ENCODE data around the gene ZSCAN12.
"Not testable (repeated sequence)": the region's sequence is repeated elsewhere in the genome, so short reads cannot be mapped to it uniquely, and the experiment has no call there.

The ZSCAN12 gene

GRCh38 chr6:28425944-28426541, 26.5 kb upstream of the ZSCAN12 start:
- Histone ChIP-seq H3K27ac (ENCODE audit: insufficient read depth, low read depth, low read length, poor library complexity, severe bottlenecking) (no peak overlapping the region), H3K4me1 (ENCODE audit: control insufficient read depth, insufficient read depth, low read length) (no peaks in the 10 kb centered on the region), H3K9me3 (ENCODE audit: control insufficient read depth, low read length) (no peaks in the 10 kb centered on the region), H3K36me3 (ENCODE audit: control insufficient read depth, insufficient read depth, low read length) (peaks cover 28% of the 10 kb centered on the region), H3K27me3 (ENCODE audit: control insufficient read depth, insufficient read depth, low read length, poor library complexity, severe bottlenecking) (no peaks in the 10 kb centered on the region), H3K4me3 (ENCODE audit: insufficient read depth, low read depth, low read length) (no peak overlapping the region)
- WGBS, 2 experiments, result 89 to 97% methylated on average over 3 of the region's 4 CpGs

DNA sequence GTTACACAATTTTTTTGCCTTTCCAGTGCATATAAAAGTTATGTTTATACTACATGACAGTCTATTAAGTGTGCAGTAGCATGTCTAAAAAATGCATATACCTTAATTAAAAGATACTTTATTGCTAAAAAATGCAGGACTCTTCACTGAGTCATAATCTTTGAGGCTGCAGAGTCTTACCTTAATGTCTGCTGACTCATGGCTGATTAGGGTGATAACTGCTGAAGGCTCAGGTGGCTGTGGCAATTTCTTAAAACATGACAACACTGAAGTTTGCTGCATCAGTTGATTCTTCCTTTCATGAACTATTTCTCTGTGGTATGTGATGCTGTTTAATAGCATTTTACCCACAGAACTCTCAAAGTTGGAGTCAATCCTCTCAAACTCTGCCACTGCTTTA, 24.6 kb upstream of the ZSCAN12 start:
- Histone ChIP-seq H3K4me3 (ENCODE audit: insufficient read depth, low read depth, low read length) (no peak overlapping the region), H3K4me1 (ENCODE audit: control insufficient read depth, insufficient read depth, low read length) (no peaks in the 10 kb centered on the region), H3K9me3 (ENCODE audit: control insufficient read depth, low read length) (no peaks in the 10 kb centered on the region), H3K27me3 (ENCODE audit: control insufficient read depth, insufficient read depth, low read length, poor library complexity, severe bottlenecking) (no peaks in the 10 kb centered on the region), H3K27ac (ENCODE audit: insufficient read depth, low read depth, low read length, poor library complexity, severe bottlenecking) (no peak overlapping the region), H3K36me3 (ENCODE audit: control insufficient read depth, insufficient read depth, low read length) (peaks cover 28% of the 10 kb centered on the region)

DNA sequence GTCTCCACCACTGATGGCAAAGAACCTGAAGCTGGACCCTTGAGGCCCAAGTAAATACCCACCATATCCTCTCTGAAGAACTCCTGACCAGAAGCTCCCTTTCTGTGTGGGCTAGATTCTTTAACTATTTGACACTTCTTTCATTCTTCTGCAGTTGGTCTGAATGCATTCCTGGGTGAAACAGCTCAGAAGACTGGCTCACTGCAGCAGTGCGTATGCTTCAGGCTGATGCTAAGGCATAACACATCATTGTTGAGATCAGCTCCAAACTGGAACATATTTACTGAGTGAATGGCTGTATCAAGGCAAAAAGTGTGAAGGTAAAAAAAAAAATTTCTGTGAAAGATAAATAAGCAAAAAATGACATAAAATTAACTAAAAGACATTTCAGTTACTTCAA, 24.0 kb upstream of the ZSCAN12 start:
- Histone ChIP-seq H3K4me3 (ENCODE audit: insufficient read depth, low read depth, low read length) (no peak overlapping the region), H3K27me3 (ENCODE audit: control insufficient read depth, insufficient read depth, low read length, poor library complexity, severe bottlenecking) (no peaks in the 10 kb centered on the region), H3K27ac (ENCODE audit: insufficient read depth, low read depth, low read length, poor library complexity, severe bottlenecking) (no peak overlapping the region), H3K9me3 (ENCODE audit: control insufficient read depth, low read length) (no peaks in the 10 kb centered on the region), H3K4me1 (ENCODE audit: control insufficient read depth, insufficient read depth, low read length) (no peaks in the 10 kb centered on the region), H3K36me3 (ENCODE audit: control insufficient read depth, insufficient read depth, low read length) (peaks cover 28% of the 10 kb centered on the region)
- WGBS, 2 experiments, result 92 to 97% methylated on average over 1 of the region's 1 CpG

DNA sequence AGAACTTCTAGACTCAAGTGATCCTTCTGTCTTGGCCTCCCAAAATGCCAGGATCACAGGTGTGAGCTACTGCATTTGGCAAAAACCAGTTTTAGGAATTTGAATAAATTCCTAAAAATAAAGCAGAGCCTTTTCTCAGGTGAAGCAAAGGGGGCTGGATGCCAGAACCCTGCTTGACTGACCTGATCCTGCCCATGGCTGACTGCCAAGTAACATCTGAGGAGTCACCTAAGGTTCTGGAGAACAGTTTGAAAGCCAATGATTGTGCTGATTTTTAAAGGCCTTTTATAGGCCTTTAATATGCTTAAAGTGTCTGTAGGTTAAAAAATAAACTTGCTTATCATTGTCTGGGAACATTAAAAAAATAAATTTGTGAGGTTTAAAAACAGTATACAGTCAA, 14.1 kb upstream of the ZSCAN12 start:
- Histone ChIP-seq H3K4me1 (ENCODE audit: control insufficient read depth, insufficient read depth, low read length) (no peaks in the 10 kb centered on the region), H3K9me3 (ENCODE audit: control insufficient read depth, low read length) (no peaks in the 10 kb centered on the region), H3K27me3 (ENCODE audit: control insufficient read depth, insufficient read depth, low read length, poor library complexity, severe bottlenecking) (peaks cover 4% of the 10 kb centered on the region), H3K4me3 (ENCODE audit: insufficient read depth, low read depth, low read length) (no peak overlapping the region), H3K36me3 (ENCODE audit: control insufficient read depth, insufficient read depth, low read length) (no peaks in the 10 kb centered on the region), H3K27ac (ENCODE audit: insufficient read depth, low read depth, low read length, poor library complexity, severe bottlenecking) (no peak overlapping the region)

- H3K4me3 ChIP-seq (ENCODE audit: insufficient read depth, low read depth, low read length), result no peak overlapping the region
- no peak overlapping the region for H3K27ac ChIP-seq (ENCODE audit: insufficient read depth, low read depth, low read length, poor library complexity, severe bottlenecking)
- H3K27me3 ChIP-seq (ENCODE audit: control insufficient read depth, insufficient read depth, low read length, poor library complexity, severe bottlenecking), result peaks cover 4% of the 10 kb centered on the region
- no peaks in the 10 kb centered on the region for H3K4me1 ChIP-seq (ENCODE audit: control insufficient read depth, insufficient read depth, low read length)
- 93 to 98% methylated on average over 1 to 2 of the region's 2 CpGs for WGBS, 2 experiments
- no peaks in the 10 kb centered on the region for H3K9me3 ChIP-seq (ENCODE audit: control insufficient read depth, low read length)
- no peaks in the 10 kb centered on the region for H3K36me3 ChIP-seq (ENCODE audit: control insufficient read depth, insufficient read depth, low read length)
Observed at GRCh38 chr6:28410767-28411166, 11.2 kb upstream of the ZSCAN12 start.

DNA sequence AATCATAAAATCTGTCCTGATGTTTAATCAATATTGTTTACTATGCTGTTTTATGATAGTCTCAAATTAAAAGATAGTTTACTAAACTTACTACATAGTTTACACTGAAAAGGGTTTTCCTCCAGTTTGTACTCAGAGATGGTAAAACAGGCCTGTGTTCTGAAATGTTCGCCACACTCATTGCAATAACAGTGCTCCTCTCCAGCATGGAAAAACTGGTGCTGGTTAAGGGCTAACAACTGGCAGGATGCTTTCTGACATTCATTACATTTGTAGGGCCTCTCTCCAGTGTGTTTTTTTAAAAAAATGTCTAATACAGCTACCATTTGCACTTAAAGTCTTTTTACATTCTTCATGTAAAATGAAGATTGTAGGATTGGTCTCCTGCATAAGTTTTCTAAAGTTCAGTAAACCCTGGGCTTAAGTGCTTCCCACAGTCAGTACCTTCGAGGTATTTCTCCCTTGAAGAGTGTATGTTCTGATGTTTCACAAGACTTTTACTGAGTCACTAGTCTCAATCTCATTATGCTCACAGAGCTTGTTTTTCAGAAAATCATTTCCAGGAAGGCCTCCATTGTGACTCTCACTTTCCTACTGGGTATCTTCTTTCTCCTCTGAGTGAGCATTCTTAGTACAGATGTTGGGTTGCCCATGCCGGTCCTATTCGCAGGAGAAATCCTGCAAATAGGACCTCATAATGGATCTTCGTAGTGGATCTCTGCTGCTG, 8.7 kb upstream of the ZSCAN12 start:
- no peak overlapping the region for H3K27ac ChIP-seq (ENCODE audit: insufficient read depth, low read depth, low read length, poor library complexity, severe bottlenecking)
- WGBS, 2 experiments, result 93 to 94% methylated on average over 5 of the region's 5 CpGs
- peaks cover 6% of the 10 kb centered on the region for H3K27me3 ChIP-seq (ENCODE audit: control insufficient read depth, insufficient read depth, low read length, poor library complexity, severe bottlenecking)
- no peaks in the 10 kb centered on the region for H3K36me3 ChIP-seq (ENCODE audit: control insufficient read depth, insufficient read depth, low read length)
- H3K4me1 ChIP-seq (ENCODE audit: control insufficient read depth, insufficient read depth, low read length), result no peaks in the 10 kb centered on the region
- H3K9me3 ChIP-seq (ENCODE audit: control insufficient read depth, low read length), result no peaks in the 10 kb centered on the region
- H3K4me3 ChIP-seq (ENCODE audit: insufficient read depth, low read depth, low read length), result no peak overlapping the region

GRCh38 chr6:28407401-28407800, 7.9 kb upstream of the ZSCAN12 start:
- Histone ChIP-seq H3K4me3 (ENCODE audit: insufficient read depth, low read depth, low read length) (no peak overlapping the region), H3K4me1 (ENCODE audit: control insufficient read depth, insufficient read depth, low read length) (no peaks in the 10 kb centered on the region), H3K27ac (ENCODE audit: insufficient read depth, low read depth, low read length, poor library complexity, severe bottlenecking) (no peak overlapping the region), H3K27me3 (ENCODE audit: control insufficient read depth, insufficient read depth, low read length, poor library complexity, severe bottlenecking) (peaks cover 11% of the 10 kb centered on the region), H3K36me3 (ENCODE audit: control insufficient read depth, insufficient read depth, low read length) (no peaks in the 10 kb centered on the region), H3K9me3 (ENCODE audit: control insufficient read depth, low read length) (no peaks in the 10 kb centered on the region)
- 72 to 74% methylated on average over 2 of the region's 2 CpGs for WGBS, 2 experiments

GRCh38 chr6:28403923-28404322, 4.4 kb upstream of the ZSCAN12 start:
- H3K27ac ChIP-seq (ENCODE audit: insufficient read depth, low read depth, low read length, poor library complexity, severe bottlenecking); H3K4me1 ChIP-seq (ENCODE audit: control insufficient read depth, insufficient read depth, low read length); H3K9me3 ChIP-seq (ENCODE audit: control insufficient read depth, low read length); H3K4me3 ChIP-seq (ENCODE audit: insufficient read depth, low read depth, low read length); H3K36me3 ChIP-seq (ENCODE audit: control insufficient read depth, insufficient read depth, low read length): not testable (repeated sequence)
- peaks cover 23% of the 10 kb centered on the region for H3K27me3 ChIP-seq (ENCODE audit: control insufficient read depth, insufficient read depth, low read length, poor library complexity, severe bottlenecking)
- 75 to 85% methylated on average over 4 of the region's 5 CpGs for WGBS, 2 experiments

GRCh38 chr6:28402197-28402596, 2.6 kb upstream of the ZSCAN12 start:
- Histone ChIP-seq H3K4me1 (ENCODE audit: control insufficient read depth, insufficient read depth, low read length) (peaks cover 4% of the 10 kb centered on the region), H3K9me3 (ENCODE audit: control insufficient read depth, low read length) (no peaks in the 10 kb centered on the region), H3K27me3 (ENCODE audit: control insufficient read depth, insufficient read depth, low read length, poor library complexity, severe bottlenecking) (peaks cover 22% of the 10 kb centered on the region), H3K36me3 (ENCODE audit: control insufficient read depth, insufficient read depth, low read length) (peaks cover 4% of the 10 kb centered on the region), H3K4me3 (ENCODE audit: insufficient read depth, low read depth, low read length) (no peak overlapping the region), H3K27ac (ENCODE audit: insufficient read depth, low read depth, low read length, poor library complexity, severe bottlenecking) (no peak overlapping the region)
- WGBS, 2 experiments, result 71 to 78% methylated on average over 2 of the region's 2 CpGs

GRCh38 chr6:28401172-28401571, 1.6 kb upstream of the ZSCAN12 start:
- H3K27ac ChIP-seq (ENCODE audit: insufficient read depth, low read depth, low read length, poor library complexity, severe bottlenecking), result no peak overlapping the region
- H3K27me3 ChIP-seq (ENCODE audit: control insufficient read depth, insufficient read depth, low read length, poor library complexity, severe bottlenecking), result peaks cover 22% of the 10 kb centered on the region
- peaks cover 5% of the 10 kb centered on the region for H3K4me1 ChIP-seq (ENCODE audit: control insufficient read depth, insufficient read depth, low read length)
- no peak overlapping the region for H3K4me3 ChIP-seq (ENCODE audit: insufficient read depth, low read depth, low read length)
- no peaks in the 10 kb centered on the region for H3K9me3 ChIP-seq (ENCODE audit: control insufficient read depth, low read length)
- 100% methylated on average over 1 of the region's 1 CpG for WGBS, 2 experiments
- H3K36me3 ChIP-seq (ENCODE audit: control insufficient read depth, insufficient read depth, low read length), result peaks cover 4% of the 10 kb centered on the region

All from ectodermal cell (in vitro differentiated cells).